Glomerular endothelial cell (primary cell): ENCODE data around the gene SEMA4A. TPM values are rescaled to one million over a fixed set of nuclear protein-coding genes. Genes with fewer than 3 reads are reported as not detected.
"Not testable (repeated sequence)": the region's sequence is repeated elsewhere in the genome, so short reads cannot be mapped to it uniquely, and the experiment has no call there.

Experiments
- DNase-seq: peaks from one replicate; pipeline ENCODE4 v3.0.0-alpha.2; 2011; ENCODE audit warnings: low read depth, low spot score; ENCODE audit errors: extremely low read depth
- total RNA-seq: library from RNA; depleted of rRNA; stranded (reverse); fragments of >200 nt; gene quantifications from 2 replicates; pipeline ENCODE4 v1.2.3, GENCODE V29; 2015

Gene SEMA4A
- total RNA-seq, result 0.93 and 1.3 TPM in 2 replicates

- no peak for DNase-seq
Measured at GRCh38 chr1:156153362-156153761, at the start of gene SEMA4A. Gene SEMA4A (plus strand): TSS chr1:156153585. CDS start chr1:156154579, 994 bp downstream.

GRCh38 chr1:156104065-156104810 lies 49.1 kb upstream of the SEMA4A start:
- DNase-seq, result no peak

GRCh38 chr1:156104861-156105832 lies 48.2 kb upstream of the SEMA4A start:
- DNase-seq, result no peak

- no peak for DNase-seq
Measured at GRCh38 chr1:156106624-156107488, 46.5 kb upstream of the SEMA4A start.

- no peak for DNase-seq
Measured at GRCh38 chr1:156108057-156108456, 45.3 kb upstream of the SEMA4A start.

- DNase-seq, result no peak
Measured at GRCh38 chr1:156108664-156109241, 44.6 kb upstream of the SEMA4A start.

- DNase-seq, result no peak
Measured at GRCh38 chr1:156110252-156110651, 43.1 kb upstream of the SEMA4A start.

- DNase-seq, result no peak
Measured at GRCh38 chr1:156111355-156111962, 41.9 kb upstream of the SEMA4A start.

- no peak for DNase-seq
Measured at GRCh38 chr1:156112276-156113137, 40.9 kb upstream of the SEMA4A start.

GRCh38 chr1:156113282-156113950 lies 40.0 kb upstream of the SEMA4A start:
- no peak for DNase-seq

- DNase-seq, result no peak
Measured at GRCh38 chr1:156114101-156114918, 39.1 kb upstream of the SEMA4A start, which contains the start of gene LMNA. Gene LMNA (plus strand): TSS chr1:156114711. CDS start chr1:156114919, 208 bp downstream.

- no peak for DNase-seq
Measured at GRCh38 chr1:156114919-156115513, 38.4 kb upstream of the SEMA4A start.

- DNase-seq, result no peak
Measured at GRCh38 chr1:156115514-156116374, 37.6 kb upstream of the SEMA4A start.

GRCh38 chr1:156116731-156117130 lies 36.7 kb upstream of the SEMA4A start:
- DNase-seq, result not testable (repeated sequence)

- no peak for DNase-seq
Measured at GRCh38 chr1:156117414-156118176, 35.8 kb upstream of the SEMA4A start.
